ENCODE data around the gene ITPKB.

DNA sequence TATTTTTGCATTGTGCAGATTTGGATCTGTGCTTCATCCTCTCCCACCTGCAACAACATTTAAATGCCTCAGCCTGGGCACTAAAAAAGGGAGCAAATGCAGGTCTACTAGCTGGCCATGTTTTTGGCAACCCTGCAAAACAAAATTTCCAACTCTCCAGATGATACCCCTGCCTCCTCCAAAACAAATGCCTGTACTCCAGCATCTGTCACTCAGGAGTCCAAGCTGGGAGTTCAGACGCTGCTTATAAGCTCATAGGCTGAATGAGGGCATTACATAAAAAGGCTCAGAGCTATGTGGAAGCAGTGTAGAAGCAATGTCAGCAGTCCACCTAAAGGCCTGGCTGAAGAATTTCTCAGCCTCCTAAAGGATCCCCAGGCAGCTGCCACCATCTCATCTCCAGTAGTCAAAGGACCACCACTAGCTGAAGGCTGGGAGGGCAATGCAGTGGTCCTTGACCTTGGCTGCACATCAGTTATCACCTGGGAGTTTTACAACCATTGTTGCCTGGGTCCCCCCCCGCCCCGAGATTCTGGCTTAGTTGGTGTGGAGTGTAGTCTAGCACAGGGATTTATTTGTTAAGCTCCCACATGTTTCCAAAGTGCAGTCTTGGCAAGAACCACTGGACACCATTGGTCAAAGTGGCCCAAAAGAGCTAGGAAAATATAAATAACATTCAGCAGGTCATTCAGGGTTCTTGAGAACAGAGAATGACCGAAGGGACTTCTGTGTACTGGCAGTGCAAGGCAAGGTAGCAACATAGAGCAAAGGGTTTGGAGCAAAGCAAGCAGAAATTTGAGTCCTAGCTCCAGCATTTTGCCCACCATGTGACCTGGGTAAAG lies 57.2 kb downstream of the ITPKB start:
- TF ChIP-seq CTCF (IDR thresholded peaks at IDR 0.05) (no peak), EZH2 (IDR thresholded peaks at IDR 0.05) (no peak), EZH2phosphoT487 (IDR thresholded peaks at IDR 0.05) (no peak)
